ENCODE data around the gene TECTB. TPM values are rescaled to one million over a fixed set of nuclear protein-coding genes. Genes with fewer than 3 reads are reported as not detected.

TECTB gene
- total and polyA plus RNA-seq, 7 donors = not detected

- ATAC-seq = no peak
- H3K9me3 ChIP-seq = no peaks in the 10 kb centered on the region
- intact Hi-C loops (cut with DNase I) = no loop called here
- H3K36me3 ChIP-seq (ENCODE audit: insufficient read depth in 1 of 2, low read depth in 1 of 2) = no peaks in the 10 kb centered on the region
- no peaks in the 10 kb centered on the region for H3K27me3 ChIP-seq (ENCODE audit: insufficient read depth in 3 of 3, low read length in 2 of 3)
- DNase-seq = no peak
- WGBS, 3 donors = 92 to 96% (median 94%) methylated on average over 41 to 46 of the region's 46 CpGs
- no peak overlapping the region for H3K27ac ChIP-seq
- TF ChIP-seq CTCF (IDR thresholded peaks at IDR 0.05) = no peak
- H3K4me3 ChIP-seq = no peak overlapping the region
- H3K4me1 ChIP-seq = no peaks in the 10 kb centered on the region
These were observed 66.4 kb downstream of the TECTB start for GRCh38 chr10:112349521-112350085.

- H3K27ac ChIP-seq = no peak overlapping the region
- ATAC-seq (no peak), DNase-seq (no peak)
- no peak overlapping the region for H3K4me3 ChIP-seq
- intact Hi-C loops (cut with DNase I) = no loop called here
- no peak for TF ChIP-seq CTCF (IDR thresholded peaks at IDR 0.05)
- H3K9me3 ChIP-seq = no peaks in the 10 kb centered on the region
- H3K27me3 ChIP-seq (ENCODE audit: insufficient read depth in 3 of 3, low read length in 2 of 3) = no peaks in the 10 kb centered on the region
- no peaks in the 10 kb centered on the region for H3K4me1 ChIP-seq
- WGBS, 3 donors = 69 to 75% (median 75%) methylated on average over 8 of the region's 8 CpGs
- no peaks in the 10 kb centered on the region for H3K36me3 ChIP-seq (ENCODE audit: insufficient read depth in 1 of 2, low read depth in 1 of 2)
These were observed 67.9 kb downstream of the TECTB start for GRCh38 chr10:112351146-112351545.

- ATAC-seq = no peak
- intact Hi-C loops (cut with DNase I) = no loop called here
- Histone ChIP-seq H3K36me3 (ENCODE audit: insufficient read depth in 1 of 2, low read depth in 1 of 2) (no peaks in the 10 kb centered on the region), H3K27me3 (ENCODE audit: insufficient read depth in 3 of 3, low read length in 2 of 3) (no peaks in the 10 kb centered on the region), H3K4me3 (no peak overlapping the region), H3K27ac (no peak overlapping the region), H3K4me1 (no peaks in the 10 kb centered on the region), H3K9me3 (no peaks in the 10 kb centered on the region)
- TF ChIP-seq CTCF (IDR thresholded peaks at IDR 0.05) = no peak
- no peak for DNase-seq
- 71 to 79% (median 71%) methylated on average over 3 of the region's 3 CpGs for WGBS, 3 donors
These were observed 68.8 kb downstream of the TECTB start for GRCh38 chr10:112352044-112352443.

GRCh38 chr10:112353046-112353445 lies 69.8 kb downstream of the TECTB start:
- Histone ChIP-seq H3K4me1 (no peaks in the 10 kb centered on the region), H3K27me3 (ENCODE audit: insufficient read depth in 3 of 3, low read length in 2 of 3) (no peaks in the 10 kb centered on the region), H3K9me3 (no peaks in the 10 kb centered on the region), H3K4me3 (no peak overlapping the region), H3K36me3 (ENCODE audit: insufficient read depth in 1 of 2, low read depth in 1 of 2) (no peaks in the 10 kb centered on the region), H3K27ac (no peak overlapping the region)
- intact Hi-C loops (cut with DNase I) = no loop called here
- no peak for ATAC-seq
- no peak for TF ChIP-seq CTCF (IDR thresholded peaks at IDR 0.05)
- DNase-seq = no peak

Other genes starting within 250 kb of the TECTB start
- 10 to 100 TPM; 10.2 to 20.1 (median 12.6) TPM for gene GPAM, start 99.6 kb upstream of the TECTB start, total RNA-seq
- 10 to 100 TPM in 1 of 3 donors, 1 to 10 TPM in 2; 3.2 to 11.9 (median 9.1) TPM for gene GPAM, start 99.6 kb upstream of the TECTB start, polyA plus RNA-seq
- gene ACSL5, start 90.7 kb downstream of the TECTB start, total RNA-seq = 1 to 10 TPM; 2.2 to 4.5 (median 3.7) TPM
- 1 to 10 TPM; 2.2 to 3.4 (median 2.6) TPM for gene ACSL5, start 90.7 kb downstream of the TECTB start, polyA plus RNA-seq
- 10 to 100 TPM; 10.8 to 15.3 (median 13.9) TPM for gene ZDHHC6, start 163.5 kb downstream of the TECTB start, total RNA-seq
- gene ZDHHC6, start 163.5 kb downstream of the TECTB start, polyA plus RNA-seq = 10 to 100 TPM; 10.7 to 27.7 (median 26.4) TPM
- gene VTI1A, start 163.8 kb downstream of the TECTB start, total RNA-seq = 10 to 100 TPM; 18.5 to 23.1 (median 20.1) TPM
- 10 to 100 TPM in 2 of 3 donors, 1 to 10 TPM in 1; 9.9 to 31.5 (median 20.8) TPM for gene VTI1A, start 163.8 kb downstream of the TECTB start, polyA plus RNA-seq

Data from psoas muscle (tissue), 8 donors.